ELR (cell line): ENCODE results near the gene SSBP1.

Experiments
- DNase-seq: peaks from one replicate; pipeline ENCODE4 v3.0.0-alpha.2; 2015; ENCODE audit warnings: low read depth

SSBP1 gene

GRCh38 chr7:141709318-141709717, 28.8 kb upstream of the SSBP1 start:
- no peak for DNase-seq

GRCh38 chr7:141709749-141710148, 28.4 kb upstream of the SSBP1 start:
- DNase-seq, result peak; percentile 36

GRCh38 chr7:141710301-141710700, 27.9 kb upstream of the SSBP1 start:
- no peak for DNase-seq

GRCh38 chr7:141712603-141713255, 25.4 kb upstream of the SSBP1 start:
- DNase-seq, result no peak

GRCh38 chr7:141713890-141714289, 24.3 kb upstream of the SSBP1 start:
- no peak for DNase-seq

GRCh38 chr7:141714571-141714970, 23.6 kb upstream of the SSBP1 start:
- DNase-seq, result no peak

GRCh38 chr7:141715018-141715417, 23.1 kb upstream of the SSBP1 start:
- DNase-seq, result no peak

GRCh38 chr7:141715794-141716689, 22.1 kb upstream of the SSBP1 start:
- DNase-seq, result no peak

GRCh38 chr7:141717450-141717849, 20.7 kb upstream of the SSBP1 start:
- no peak for DNase-seq

GRCh38 chr7:141722529-141722928, 15.6 kb upstream of the SSBP1 start:
- no peak for DNase-seq

- DNase-seq, result no peak
Measured at GRCh38 chr7:141729020-141729419, 9.1 kb upstream of the SSBP1 start.

- DNase-seq, result peak; percentile 31
Measured at GRCh38 chr7:141731476-141732149, 6.5 kb upstream of the SSBP1 start.

- DNase-seq, result peak; percentile 3
Measured at GRCh38 chr7:141737118-141737835, 881 bp upstream of the SSBP1 start.

GRCh38 chr7:141738592-141739013, 445 bp downstream of the SSBP1 start:
- no peak for DNase-seq

GRCh38 chr7:141739250-141739649, 1.1 kb downstream of the SSBP1 start:
- no peak for DNase-seq

GRCh38 chr7:141742229-141742628, 4.1 kb downstream of the SSBP1 start:
- DNase-seq, result no peak

- DNase-seq, result no peak
Measured at GRCh38 chr7:141744131-141744530, 6.0 kb downstream of the SSBP1 start.

GRCh38 chr7:141748396-141748795, 10.2 kb downstream of the SSBP1 start:
- DNase-seq, result peak; percentile 13

- DNase-seq, result peak; percentile 15
Measured at GRCh38 chr7:141751904-141752303, 13.7 kb downstream of the SSBP1 start.

- DNase-seq, result peak; percentile 32
Measured at GRCh38 chr7:141752634-141753033, 14.5 kb downstream of the SSBP1 start.

- peak; percentile 57 for DNase-seq
Measured at GRCh38 chr7:141754939-141755338, 16.8 kb downstream of the SSBP1 start.

- no peak for DNase-seq
Measured at GRCh38 chr7:141763797-141764196, 25.6 kb downstream of the SSBP1 start, which contains the start of gene TAS2R3. Gene TAS2R3 (plus strand): TSS chr7:141764097. CDS start chr7:141764159, 62 bp downstream.
